Non-pigmented ciliary epithelial cell (primary cell): Measurements from ENCODE around the gene PP2D1.
"Not testable (repeated sequence)": the region's sequence is repeated elsewhere in the genome, so short reads cannot be mapped to it uniquely, and the experiment has no call there.

Experiments
- DNase-seq: peaks from one replicate; pipeline ENCODE4 v3.0.0-alpha.2; 2010; ENCODE audit warnings: low read depth

Gene PP2D1

DNA sequence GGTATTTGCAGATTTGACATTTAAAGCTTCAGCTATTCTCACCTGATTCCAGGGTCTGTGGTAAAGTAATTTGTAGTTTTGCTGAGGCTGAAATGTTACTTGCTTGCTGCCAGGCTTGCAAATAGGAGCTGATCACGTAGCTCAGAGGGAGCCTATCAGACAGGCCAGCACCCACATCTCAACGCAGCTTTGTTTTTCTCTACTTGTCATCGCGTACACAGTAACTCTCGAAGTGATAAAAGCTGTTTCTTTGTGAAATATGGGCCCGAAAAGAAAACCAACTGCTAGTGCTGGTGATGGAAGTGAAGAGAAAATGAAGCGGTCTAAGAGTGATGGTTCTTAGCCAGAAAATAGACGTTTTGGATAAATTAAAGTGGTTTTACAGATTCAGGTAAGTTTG is 41.7 kb downstream of the PP2D1 start:
- no peak for DNase-seq

GRCh38 chr3:19967812-19968211 is 44.3 kb downstream of the PP2D1 start:
- no peak for DNase-seq

GRCh38 chr3:19967208-19967607 is 44.9 kb downstream of the PP2D1 start:
- DNase-seq: no peak

DNA sequence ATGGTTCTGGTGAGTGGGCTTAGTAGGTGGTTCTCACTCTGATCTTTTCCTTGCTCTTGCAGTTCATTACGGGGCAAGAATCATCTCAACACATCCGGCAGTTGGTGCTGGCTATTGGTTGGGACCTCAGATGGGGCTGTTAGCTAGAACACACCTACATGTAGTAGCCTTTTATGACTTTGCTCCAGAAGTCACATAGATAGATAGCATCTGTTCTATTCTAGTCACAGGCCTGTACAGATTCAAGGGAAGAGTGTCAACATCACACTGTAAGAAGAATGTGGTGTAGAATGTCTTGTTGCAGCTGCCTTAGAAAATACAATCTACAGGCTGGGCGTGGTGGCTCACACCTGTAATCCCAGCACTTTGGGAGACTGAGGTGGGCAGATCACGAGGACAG is 50.1 kb downstream of the PP2D1 start:
- DNase-seq: no peak

GRCh38 chr3:19960696-19961095 is 51.4 kb downstream of the PP2D1 start:
- no peak for DNase-seq

DNA sequence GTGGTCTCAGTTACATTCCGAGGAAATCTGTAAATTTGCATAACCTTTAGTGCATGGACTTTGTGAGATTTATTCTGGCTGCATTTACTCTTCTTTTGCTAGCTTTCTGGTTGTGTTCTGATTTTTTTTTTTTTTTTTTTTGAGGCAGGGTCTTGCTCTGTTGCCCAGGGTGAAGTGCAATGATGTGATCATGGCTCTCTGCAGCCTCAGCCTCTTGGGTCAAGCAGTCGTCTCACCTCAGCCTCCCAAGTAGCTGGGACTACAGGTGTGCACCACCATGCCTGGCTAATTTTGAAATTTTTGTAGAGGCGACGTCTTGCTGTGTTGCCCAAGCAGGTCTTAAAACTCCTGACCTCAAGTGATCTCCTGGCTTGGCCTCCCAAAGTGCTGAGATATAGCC is 52.6 kb downstream of the PP2D1 start:
- no peak for DNase-seq

DNA sequence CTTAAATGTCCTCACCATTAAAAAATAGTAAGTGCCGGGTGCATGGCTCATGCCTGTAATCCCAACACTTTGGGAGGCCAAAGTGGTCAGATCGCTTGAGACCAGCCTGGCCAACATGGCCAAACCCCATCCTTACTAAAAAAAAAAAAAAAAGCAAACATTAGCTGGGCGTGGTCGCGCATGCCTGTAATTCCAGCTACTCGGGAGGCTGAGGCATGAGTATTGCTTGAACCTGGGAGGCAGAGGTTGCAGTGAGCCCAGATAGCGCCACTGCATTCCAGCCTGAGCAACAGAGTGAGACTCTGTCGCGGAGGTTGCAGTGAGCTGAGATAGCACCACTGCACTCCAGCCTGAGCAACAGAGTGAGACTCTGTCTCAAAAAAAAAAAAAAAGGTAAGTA is 54.7 kb downstream of the PP2D1 start:
- not testable (repeated sequence) for DNase-seq

DNA sequence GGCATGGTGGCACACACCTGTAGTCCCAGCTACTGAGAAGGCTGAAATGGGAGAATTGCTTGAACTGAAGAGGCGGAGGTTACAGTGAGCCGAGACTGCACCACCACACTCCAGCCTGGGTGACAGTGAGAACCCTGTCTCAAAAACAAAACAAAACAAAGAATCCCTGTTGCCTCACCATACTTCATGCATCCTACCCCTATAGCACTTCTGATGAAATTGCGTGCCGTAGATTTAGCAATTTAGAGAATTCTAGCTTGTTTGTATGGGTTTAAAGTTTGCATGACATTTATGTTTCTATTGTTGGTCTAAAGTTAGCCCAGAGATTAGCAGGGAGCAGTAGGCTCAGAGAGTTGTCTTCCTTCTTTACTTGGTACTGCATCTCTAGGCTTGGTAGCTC is 57.4 kb downstream of the PP2D1 start:
- no peak for DNase-seq

DNA sequence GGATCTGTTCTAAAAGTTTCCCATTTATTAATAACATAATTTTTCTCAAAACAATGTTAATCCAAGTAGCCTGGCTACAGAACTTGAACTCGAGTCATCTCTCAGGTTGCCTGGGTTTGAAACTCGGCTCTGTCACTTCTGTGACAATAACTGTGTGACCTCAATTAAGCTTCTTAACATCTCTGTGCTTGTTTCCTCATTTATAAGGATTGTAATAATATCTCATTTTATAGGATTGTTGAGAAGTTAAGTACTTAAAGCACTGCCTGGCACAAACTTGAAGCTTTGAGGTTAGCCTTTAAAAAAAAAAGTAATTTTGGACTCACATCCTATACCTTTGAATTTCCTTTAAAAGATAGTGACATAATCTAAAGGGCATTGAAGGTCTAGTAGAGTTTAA is 61.7 kb downstream of the PP2D1 start:
- no peak for DNase-seq

GRCh38 chr3:19948226-19948591 is 63.9 kb downstream of the PP2D1 start:
- no peak for DNase-seq

- no peak for DNase-seq
Observed at GRCh38 chr3:19947549-19948225, 64.4 kb downstream of the PP2D1 start.

DNA sequence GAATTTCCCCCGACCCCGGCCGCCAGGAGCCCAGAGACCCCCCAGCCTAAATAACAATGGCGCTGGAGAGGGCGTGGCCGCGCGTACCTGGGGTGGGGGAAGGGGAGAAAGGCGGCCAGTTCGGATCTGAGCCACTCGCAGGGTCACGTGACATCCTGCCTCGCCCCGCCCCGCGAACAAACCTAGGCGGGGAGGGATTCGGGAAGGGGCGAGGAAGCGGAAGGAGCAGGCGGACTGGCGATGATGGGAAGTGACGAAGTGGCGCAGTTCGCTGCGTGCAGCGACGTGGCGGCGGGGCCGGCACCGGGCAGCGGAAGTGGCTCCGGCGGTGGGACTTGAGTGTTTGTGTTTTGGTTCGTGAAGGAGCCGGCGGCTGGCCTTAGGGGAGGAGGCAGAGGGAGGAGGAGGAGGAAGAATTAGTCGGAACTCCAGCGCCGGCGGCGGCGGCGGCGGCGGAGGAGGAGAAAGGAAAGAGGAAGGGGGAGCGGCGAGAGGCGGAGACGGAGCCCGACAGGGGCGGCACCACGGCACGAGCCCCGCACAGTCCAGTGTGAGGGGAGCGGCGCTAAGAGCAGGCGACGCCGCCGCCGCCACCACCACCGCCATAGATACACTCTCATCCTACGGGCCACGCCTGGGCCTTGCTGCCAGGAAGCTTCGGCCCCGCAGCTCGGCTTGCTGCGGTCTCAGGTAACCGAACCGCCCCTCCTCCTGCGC is 65.1 kb downstream of the PP2D1 start, which contains the start of gene RAB5A:
TSS of gene RAB5A (plus strand) at position 266 of the 717 bp plus-strand sequence. CDS start 3,802 bp downstream, outside the sequence.
- peak; percentile 95 for DNase-seq

DNA sequence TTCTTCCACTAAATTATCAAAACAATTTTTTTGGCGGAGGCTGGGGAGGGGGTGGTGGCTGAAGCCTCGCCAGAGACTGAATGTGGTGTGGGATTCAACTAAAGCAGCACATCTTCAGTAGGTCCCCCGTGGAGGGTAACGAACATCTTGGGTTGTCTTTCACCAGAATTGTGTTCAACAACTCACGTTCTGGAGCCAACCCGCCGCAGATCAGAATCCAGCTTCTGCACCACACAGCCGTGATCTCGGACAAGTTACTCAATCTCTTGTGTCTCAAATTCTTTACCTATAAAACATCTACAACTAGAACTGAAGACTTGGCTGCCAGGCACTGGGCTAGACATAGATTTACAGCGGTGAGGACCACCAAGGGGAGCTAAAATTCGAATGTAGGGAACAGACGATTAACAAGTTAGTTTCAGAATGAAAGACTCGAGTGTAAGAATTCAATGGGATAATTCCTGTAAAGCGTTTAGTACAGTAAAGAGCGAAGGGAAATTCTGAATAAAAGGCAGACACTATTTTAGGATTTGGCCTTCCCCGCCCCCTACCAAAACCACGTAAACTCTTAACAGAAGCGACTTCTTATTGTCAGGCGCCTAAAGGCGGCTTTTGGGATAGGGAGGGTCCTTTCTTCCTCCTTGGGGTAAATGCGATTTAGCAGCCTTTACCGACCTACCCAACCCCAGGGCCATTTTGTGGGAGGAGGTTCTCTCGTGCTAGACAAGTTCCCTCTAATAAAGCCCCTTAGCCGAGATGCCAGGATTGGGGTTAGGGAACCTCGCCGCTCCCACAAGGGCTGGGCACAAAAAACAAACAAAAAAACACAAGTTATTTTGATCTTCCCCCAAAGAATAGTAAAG is 65.9 kb downstream of the PP2D1 start:
- no peak for DNase-seq

GRCh38 chr3:19945534-19945933 is 66.5 kb downstream of the PP2D1 start:
- DNase-seq: no peak

DNA sequence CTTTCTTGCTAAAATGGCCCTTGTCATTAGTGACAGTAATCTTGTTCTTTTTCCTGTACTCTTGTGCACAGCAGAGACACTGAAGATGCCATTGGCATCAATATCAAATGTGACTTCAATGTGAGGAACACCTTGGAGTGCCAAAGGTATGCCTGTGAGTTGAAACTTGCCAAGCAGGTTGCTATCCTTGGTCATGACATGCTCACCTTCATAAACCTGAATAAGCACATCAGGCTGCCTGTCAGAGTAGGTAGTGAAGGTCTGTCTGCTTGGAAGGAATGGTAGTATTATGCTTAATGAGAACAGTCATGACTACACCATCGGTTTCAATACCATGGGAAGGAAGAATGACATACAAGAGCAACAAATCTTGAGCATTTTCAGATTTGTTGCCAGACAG is 71.4 kb downstream of the PP2D1 start:
- no peak for DNase-seq

- no peak for DNase-seq
Observed at GRCh38 chr3:19938295-19938627, 73.8 kb downstream of the PP2D1 start.

GRCh38 chr3:19937459-19938294 is 74.4 kb downstream of the PP2D1 start:
- DNase-seq: peak; percentile 52
